DOHH2 (cell line): ENCODE data around the gene FILIP1L.

Experiments
- EZH2phosphoT487 ChIP-seq: fragments of 200-600 bp; sonication (generic); IDR thresholded peaks from 2 replicates; pipeline ENCODE4 v1.6.1; 2017; ENCODE audit warnings: borderline replicate concordance, mild to moderate bottlenecking, antibody characterized with exemption, low read length, moderate library complexity, mixed read lengths
- TF ChIP-seq, protein P1 (sequence below): fragments of 200-600 bp; sonication (generic); IDR thresholded peaks from one replicate; pipeline ENCODE4 v1.5.1; 2014; ENCODE audit warnings: antibody characterized with exemption, mild to moderate bottlenecking, low read depth, low read length; ENCODE audit not compliant: poor library complexity, severe bottlenecking

- TF ChIP-seq, protein P1, sequence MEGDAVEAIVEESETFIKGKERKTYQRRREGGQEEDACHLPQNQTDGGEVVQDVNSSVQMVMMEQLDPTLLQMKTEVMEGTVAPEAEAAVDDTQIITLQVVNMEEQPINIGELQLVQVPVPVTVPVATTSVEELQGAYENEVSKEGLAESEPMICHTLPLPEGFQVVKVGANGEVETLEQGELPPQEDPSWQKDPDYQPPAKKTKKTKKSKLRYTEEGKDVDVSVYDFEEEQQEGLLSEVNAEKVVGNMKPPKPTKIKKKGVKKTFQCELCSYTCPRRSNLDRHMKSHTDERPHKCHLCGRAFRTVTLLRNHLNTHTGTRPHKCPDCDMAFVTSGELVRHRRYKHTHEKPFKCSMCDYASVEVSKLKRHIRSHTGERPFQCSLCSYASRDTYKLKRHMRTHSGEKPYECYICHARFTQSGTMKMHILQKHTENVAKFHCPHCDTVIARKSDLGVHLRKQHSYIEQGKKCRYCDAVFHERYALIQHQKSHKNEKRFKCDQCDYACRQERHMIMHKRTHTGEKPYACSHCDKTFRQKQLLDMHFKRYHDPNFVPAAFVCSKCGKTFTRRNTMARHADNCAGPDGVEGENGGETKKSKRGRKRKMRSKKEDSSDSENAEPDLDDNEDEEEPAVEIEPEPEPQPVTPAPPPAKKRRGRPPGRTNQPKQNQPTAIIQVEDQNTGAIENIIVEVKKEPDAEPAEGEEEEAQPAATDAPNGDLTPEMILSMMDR = no peak
- no peak for TF ChIP-seq EZH2phosphoT487
Observed at GRCh38 chr3:100136921-100137320, 22.6 kb upstream of the FILIP1L start.
